Right lobe of liver (tissue), 6 donors: Measurements from ENCODE around the gene SLC10A1. TPM values are rescaled to one million over a fixed set of nuclear protein-coding genes. Genes with fewer than 3 reads are reported as not detected.

Source experiments
- ATAC-seq, 4 donors: fragments of 200-7000 bp; cut with Tn5 transposase; one replicate each; pipeline ENCODE4 v1.9.1; 2020; ENCODE audit warnings: mild to moderate bottlenecking in 4 of 4, moderate library complexity in 4 of 4
- DNase-seq, 3 donors: peaks; one replicate each; pipeline ENCODE4 v3.0.0-alpha.2; 2020
- H3K27ac ChIP-seq, 3 donors: fragments of 200-600 bp; one replicate each; pipeline ENCODE4 v1.8.0; 2022
- H3K27me3 ChIP-seq, 2 donors: fragments of 200-600 bp; one replicate each; pipeline ENCODE4 v1.8.0; 2022
- H3K36me3 ChIP-seq, 4 donors: fragments of 200-600 bp; sonication (generic) in 1 of 4; one replicate each; pipeline versions ENCODE4 v1.5.1 to v1.8.0; 2017 to 2022; ENCODE audit warnings: control low read depth in 1 of 4
- H3K4me1 ChIP-seq, 4 donors: fragments of 200-600 bp; sonication (generic) in 1 of 4; one replicate each; pipeline versions ENCODE4 v1.5.1 to v1.8.0; 2017 to 2022; ENCODE audit warnings: control low read depth in 1 of 4
- H3K4me3 ChIP-seq, 3 donors: fragments of 200-600 bp; one replicate each; pipeline ENCODE4 v1.8.0; 2022
- H3K9me3 ChIP-seq, 4 donors: fragments of 200-600 bp; sonication (generic) in 1 of 4; one replicate each; pipeline versions ENCODE4 v1.5.1 to v1.8.0; 2017 to 2022; ENCODE audit warnings: control low read depth in 1 of 4
- POLR2A ChIP-seq: fragments of 450-650 bp; IDR thresholded peaks from one replicate; pipeline ENCODE4 v1.6.1; 2017; ENCODE audit warnings: antibody characterized with exemption, mild to moderate bottlenecking
- WGBS: methylation state at CpG from one replicate; pipeline ENCODE4 v1.1.6; 2018; ENCODE audit warnings: low coverage, low lambda C conversion rate; ENCODE audit not compliant: insufficient coverage; ENCODE audit errors: missing lambda C conversion rate; 5-methylcytosine and 5-hydroxymethylcytosine counted together
- intact Hi-C, 2 donors: fragments of 100-400 bp; cut with DNase I; formaldehyde crosslinking; loops; one replicate each; pipeline versions ENCODE4 v1.11.2 to v1.14.1; 2022
- total RNA-seq, 6 experiments: library from RNA; depleted of rRNA in 2 of 6; stranded (reverse); fragments of >200 nt in 2 of 6; fragmentation: NEBNext Ultra II Directional in 3 of 6; extraction: Animal tissue kit (Norgen Biotek cat#: 25700) in 3 of 6; gene quantifications; one replicate each; pipeline versions ENCODE4 v1.1.0 to v1.2.4, GENCODE V29; 2016 to 2023
- TF ChIP-seq, protein P1 (sequence below), 4 donors: fragments of 200-600 bp in 3 of 4; fragments of 450-650 bp in 1 of 4; IDR thresholded peaks; one replicate each; pipeline versions ENCODE4 v1.5.1 to v1.8.0; 2016 to 2022; ENCODE audit warnings: antibody characterized with exemption in 4 of 4, mild to moderate bottlenecking in 2 of 4
- donor health status: DM: no; HTN: yes; CAD: no.
- donor health status: DM: no; HTN: no; CAD: no.
- donor health status: DM: no; HTN: no; CAD: no.
- donor health status: DM: no; HTN: yes; CAD: no.
- donor health status: DM: no; HTN: yes; CAD: no.

Gene SLC10A1
- total RNA-seq, 6 experiments from 2014 or later = 61.5 to 260 (median 105) TPM

GRCh38 chr14:69842686-69843420, 45.8 kb upstream of the SLC10A1 start:
- Histone ChIP-seq H3K4me1 (peaks cover 0 to 5% (median 2%) of the 10 kb centered on the region in 4 donors), H3K36me3 (no peaks in the 10 kb centered on the region), H3K4me3 (no peak overlapping the region), H3K9me3 (no peaks in the 10 kb centered on the region), H3K27me3 (no peaks in the 10 kb centered on the region), H3K27ac (no peak overlapping the region)
- WGBS = 70% methylated on average over 8 of the region's 13 CpGs
- ATAC-seq = no peak
- intact Hi-C loops = no loop called here
- no peak for TF ChIP-seq POLR2A
- TF ChIP-seq, protein P1, sequence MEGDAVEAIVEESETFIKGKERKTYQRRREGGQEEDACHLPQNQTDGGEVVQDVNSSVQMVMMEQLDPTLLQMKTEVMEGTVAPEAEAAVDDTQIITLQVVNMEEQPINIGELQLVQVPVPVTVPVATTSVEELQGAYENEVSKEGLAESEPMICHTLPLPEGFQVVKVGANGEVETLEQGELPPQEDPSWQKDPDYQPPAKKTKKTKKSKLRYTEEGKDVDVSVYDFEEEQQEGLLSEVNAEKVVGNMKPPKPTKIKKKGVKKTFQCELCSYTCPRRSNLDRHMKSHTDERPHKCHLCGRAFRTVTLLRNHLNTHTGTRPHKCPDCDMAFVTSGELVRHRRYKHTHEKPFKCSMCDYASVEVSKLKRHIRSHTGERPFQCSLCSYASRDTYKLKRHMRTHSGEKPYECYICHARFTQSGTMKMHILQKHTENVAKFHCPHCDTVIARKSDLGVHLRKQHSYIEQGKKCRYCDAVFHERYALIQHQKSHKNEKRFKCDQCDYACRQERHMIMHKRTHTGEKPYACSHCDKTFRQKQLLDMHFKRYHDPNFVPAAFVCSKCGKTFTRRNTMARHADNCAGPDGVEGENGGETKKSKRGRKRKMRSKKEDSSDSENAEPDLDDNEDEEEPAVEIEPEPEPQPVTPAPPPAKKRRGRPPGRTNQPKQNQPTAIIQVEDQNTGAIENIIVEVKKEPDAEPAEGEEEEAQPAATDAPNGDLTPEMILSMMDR (IDR thresholded peaks at IDR 0.05) = no peak
- DNase-seq = no peak

DNA sequence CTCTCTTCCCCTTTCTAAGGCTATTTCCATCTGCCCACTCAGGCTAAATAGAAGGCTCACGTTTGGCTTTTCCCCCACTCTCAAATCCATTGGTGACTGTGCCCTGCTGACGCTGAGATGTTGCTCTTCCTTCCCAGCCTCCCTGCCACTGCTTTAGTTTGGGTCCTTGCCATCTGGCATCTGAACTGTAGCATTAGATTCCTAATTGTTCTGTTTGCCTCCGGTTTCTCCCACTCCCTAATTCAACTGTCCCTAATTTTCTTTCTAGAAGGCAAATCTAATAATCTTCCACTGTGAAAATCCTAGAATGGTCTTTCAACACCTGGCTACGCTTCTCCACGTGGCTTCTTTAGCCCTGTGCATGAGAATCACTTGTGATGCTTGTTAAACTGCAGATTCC, 44.6 kb upstream of the SLC10A1 start:
- Histone ChIP-seq H3K27me3 (no peaks in the 10 kb centered on the region), H3K4me3 (no peak overlapping the region), H3K27ac (no peak overlapping the region), H3K36me3 (no peaks in the 10 kb centered on the region), H3K4me1 (peaks cover 0 to 5% (median 2%) of the 10 kb centered on the region in 4 donors), H3K9me3 (no peaks in the 10 kb centered on the region)
- WGBS = 57% methylated on average over 5 of the region's 5 CpGs
- ATAC-seq = no peak
- TF ChIP-seq POLR2A = no peak
- intact Hi-C loops = no loop called here
- no peak for DNase-seq

- TF ChIP-seq POLR2A = no peak
- TF ChIP-seq, protein P1 (IDR thresholded peaks at IDR 0.05) = no peak
- H3K27me3 ChIP-seq = no peaks in the 10 kb centered on the region
- H3K9me3 ChIP-seq = no peaks in the 10 kb centered on the region
- 86% methylated on average over 1 of the region's 3 CpGs for WGBS
- H3K27ac ChIP-seq = no peak overlapping the region
- H3K36me3 ChIP-seq = no peaks in the 10 kb centered on the region
- DNase-seq (no peak), ATAC-seq (no peak)
- intact Hi-C loops = no loop called here
- H3K4me1 ChIP-seq = no peaks in the 10 kb centered on the region
- no peak overlapping the region for H3K4me3 ChIP-seq
Observed at GRCh38 chr14:69839661-69840060, 42.6 kb upstream of the SLC10A1 start.

DNA sequence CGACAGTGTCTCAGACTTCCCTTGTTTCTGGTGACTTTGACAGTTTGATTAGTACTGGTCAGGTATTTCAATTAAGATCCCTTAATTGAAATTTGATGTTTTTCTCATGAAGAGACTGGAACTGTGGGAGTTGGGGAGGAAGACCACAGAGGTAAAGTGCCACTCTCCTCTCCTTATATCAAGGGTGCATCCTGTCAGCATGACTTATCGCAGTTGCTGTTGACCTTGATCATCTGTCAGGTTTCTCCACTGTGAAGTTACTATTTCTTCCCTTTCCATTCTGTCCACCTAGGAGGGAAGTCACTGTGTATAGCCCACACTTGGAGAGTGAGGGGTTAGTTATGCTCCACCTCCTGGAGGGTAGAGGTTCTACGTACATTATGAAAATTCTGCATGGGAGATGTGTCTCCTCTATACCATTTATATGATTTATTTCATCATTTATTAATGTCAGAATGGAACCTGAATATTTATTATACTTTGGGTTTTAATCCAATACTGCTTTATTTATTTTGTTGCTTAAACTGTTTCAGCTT, 41.9 kb upstream of the SLC10A1 start:
- DNase-seq (no peak), ATAC-seq (no peak)
- H3K27me3 ChIP-seq = no peaks in the 10 kb centered on the region
- H3K27ac ChIP-seq = no peak overlapping the region
- intact Hi-C loops = no loop called here
- TF ChIP-seq, protein P1 (IDR thresholded peaks at IDR 0.05) = no peak
- no peak for TF ChIP-seq POLR2A
- no peaks in the 10 kb centered on the region for H3K4me1 ChIP-seq
- H3K9me3 ChIP-seq = no peaks in the 10 kb centered on the region
- WGBS = 67% methylated on average over 3 of the region's 3 CpGs
- no peak overlapping the region for H3K4me3 ChIP-seq
- no peaks in the 10 kb centered on the region for H3K36me3 ChIP-seq

DNA sequence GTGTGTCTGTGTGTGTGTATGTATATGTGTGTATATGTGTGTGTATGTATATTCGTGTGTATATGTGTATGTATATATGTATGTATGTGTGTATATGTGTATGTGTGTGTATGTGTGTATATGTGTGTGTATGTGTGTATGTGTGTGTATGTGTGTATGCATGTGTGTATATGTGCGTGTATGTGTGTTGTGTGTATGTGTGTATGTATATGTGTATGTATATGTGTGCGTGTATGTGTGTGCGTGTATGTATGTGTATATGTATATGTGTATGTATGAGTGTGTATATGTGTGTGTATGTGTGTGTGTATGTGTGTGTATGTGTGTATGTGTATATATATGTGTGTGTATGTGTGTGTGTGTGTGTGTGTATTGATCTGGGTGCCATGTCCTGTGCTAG, 31.8 kb upstream of the SLC10A1 start:
- DNase-seq = no peak
- no peak for ATAC-seq
- Histone ChIP-seq H3K4me3 (no peak overlapping the region), H3K27me3 (peaks cover 0 to 3% of the 10 kb centered on the region in 2 donors), H3K27ac (no peak overlapping the region), H3K9me3 (no peaks in the 10 kb centered on the region), H3K36me3 (no peaks in the 10 kb centered on the region), H3K4me1 (no peaks in the 10 kb centered on the region)
- TF ChIP-seq, protein P1 (IDR thresholded peaks at IDR 0.05) = no peak
- TF ChIP-seq POLR2A = no peak
- intact Hi-C loops = no loop called here
- WGBS = 77% methylated on average over 4 of the region's 4 CpGs
